Endodermal cell (in vitro differentiated cells): ENCODE measurements around the gene PIK3CA. TPM values are rescaled to one million over a fixed set of nuclear protein-coding genes. Genes with fewer than 3 reads are reported as not detected.

Experiments
- DNase-seq: peaks from one replicate; pipeline ENCODE4 v3.0.0-alpha.2; 2017
- H3K27ac ChIP-seq: 2 replicates; pipeline ENCODE4 v1.5.1; 2013; ENCODE audit warnings: mild to moderate bottlenecking, low read depth, low read length, moderate library complexity
- H3K27me3 ChIP-seq: 2 replicates; pipeline ENCODE4 v1.6.1; 2013; ENCODE audit warnings: mild to moderate bottlenecking, low read length, moderate library complexity; ENCODE audit not compliant: insufficient read depth, control insufficient read depth, poor library complexity, severe bottlenecking
- H3K36me3 ChIP-seq: 2 replicates; pipeline ENCODE4 v1.7.0; 2013; ENCODE audit warnings: mild to moderate bottlenecking, low read length, moderate library complexity; ENCODE audit not compliant: control insufficient read depth, insufficient read depth
- H3K4me1 ChIP-seq: one replicate; pipeline ENCODE4 v1.7.0; 2013; ENCODE audit warnings: low read length; ENCODE audit not compliant: control insufficient read depth, insufficient read depth
- H3K4me3 ChIP-seq: 2 replicates; pipeline ENCODE4 v1.5.1; 2013; ENCODE audit warnings: mild to moderate bottlenecking, low read length, moderate library complexity
- H3K9ac ChIP-seq: 2 replicates; pipeline ENCODE4 v1.6.1; 2013; ENCODE audit warnings: mild to moderate bottlenecking, low read length, moderate library complexity; ENCODE audit not compliant: poor library complexity, severe bottlenecking; ENCODE audit errors: extremely low read depth
- H3K9me3 ChIP-seq: 2 replicates; pipeline ENCODE4 v1.6.1; 2013; ENCODE audit warnings: mild to moderate bottlenecking, low read length, moderate library complexity; ENCODE audit not compliant: control insufficient read depth
- H3K27ac Mint-ChIP-seq: 2 replicates; pipeline ENCODE4 v1.8.0; 2020; ENCODE audit warnings: mixed read lengths
- H3K27me3 Mint-ChIP-seq: 2 replicates; pipeline ENCODE4 v1.8.0; 2021; ENCODE audit warnings: mild to moderate bottlenecking, mixed read lengths; ENCODE audit not compliant: insufficient read depth
- H3K36me3 Mint-ChIP-seq: 2 replicates; pipeline ENCODE4 v1.8.0; 2020; ENCODE audit warnings: low read depth, mixed read lengths
- H3K4me1 Mint-ChIP-seq: 2 replicates; pipeline ENCODE4 v1.8.0; 2020; ENCODE audit warnings: mixed read lengths
- H3K4me3 Mint-ChIP-seq: 2 replicates; pipeline ENCODE4 v1.8.0; 2020; ENCODE audit warnings: mild to moderate bottlenecking, moderate library complexity, mixed read lengths
- H3K9me3 Mint-ChIP-seq: 2 replicates; pipeline ENCODE4 v1.8.0; 2020; ENCODE audit warnings: mild to moderate bottlenecking, mixed read lengths
- CTCF ChIP-seq: fragments of 200-600 bp; sonication (generic); conservative IDR thresholded peaks from 2 replicates; pipeline ENCODE4 v1.5.0; 2021; ENCODE audit warnings: antibody characterized with exemption, mild to moderate bottlenecking
- WGBS, 2 experiments: methylation state at CpG; one replicate each; pipeline versions ENCODE4 v1.1.5 to v1.1.7; 2013; ENCODE audit warnings: missing lambda C conversion rate in 2 of 2, mixed read lengths in 1 of 2; ENCODE audit not compliant: insufficient coverage in 1 of 2, insufficient read length in 1 of 2; 5-methylcytosine and 5-hydroxymethylcytosine counted together
- total RNA-seq, 2 donors: library from RNA; stranded (reverse); fragmentation: NEBNext Ultra II Directional in 1 of 2; extraction: Animal tissue kit (Norgen Biotek cat#: 25700) in 1 of 2; gene quantifications; 2 replicates in 1 of 2; 3 replicates in 1 of 2; pipeline ENCODE4 v1.2.1, GENCODE V29; 2021

PIK3CA gene
- total RNA-seq, 2 donors from 2014 or later, result 21.1 to 22.2 TPM

GRCh38 chr3:179263134-179263533 is 115.0 kb downstream of the PIK3CA start:
- H3K27ac Mint-ChIP-seq, result no peak overlapping the region
- no peak overlapping the region for H3K4me3 ChIP-seq
- H3K27me3 Mint-ChIP-seq, result peaks cover 21% of the 10 kb centered on the region
- peaks cover under 1% of the 10 kb centered on the region for H3K4me1 Mint-ChIP-seq
- DNase-seq, result no peak
- H3K27ac ChIP-seq, result no peak overlapping the region
- no peak overlapping the region for H3K4me3 Mint-ChIP-seq
- H3K4me1 ChIP-seq, result no peaks in the 10 kb centered on the region
- no peak overlapping the region for H3K9ac ChIP-seq
- 94 to 100% methylated on average over 1 to 29 of the region's 29 CpGs for WGBS, 2 experiments
- peaks cover 8% of the 10 kb centered on the region for H3K9me3 ChIP-seq
- H3K36me3 Mint-ChIP-seq, result peaks cover 7% of the 10 kb centered on the region
- H3K36me3 ChIP-seq, result no peaks in the 10 kb centered on the region
- H3K27me3 ChIP-seq, result peaks cover 4% of the 10 kb centered on the region
- no peak for TF ChIP-seq CTCF
- H3K9me3 Mint-ChIP-seq, result peaks cover 26% of the 10 kb centered on the region

GRCh38 chr3:179264449-179264848 is 116.3 kb downstream of the PIK3CA start:
- no peak overlapping the region for H3K4me3 Mint-ChIP-seq
- H3K27me3 Mint-ChIP-seq, result peaks cover 16% of the 10 kb centered on the region
- H3K9me3 ChIP-seq, result peaks cover 8% of the 10 kb centered on the region
- peaks cover 6% of the 10 kb centered on the region for H3K4me1 Mint-ChIP-seq
- no peak for DNase-seq
- no peaks in the 10 kb centered on the region for H3K36me3 ChIP-seq
- TF ChIP-seq CTCF, result no peak
- H3K4me3 ChIP-seq, result no peak overlapping the region
- peaks cover 7% of the 10 kb centered on the region for H3K36me3 Mint-ChIP-seq
- H3K27me3 ChIP-seq, result peaks cover 4% of the 10 kb centered on the region
- WGBS, 2 experiments, result 96 to 100% methylated on average over 1 to 3 of the region's 4 CpGs
- no peaks in the 10 kb centered on the region for H3K4me1 ChIP-seq
- H3K9ac ChIP-seq, result no peak overlapping the region
- no peak overlapping the region for H3K27ac ChIP-seq
- H3K9me3 Mint-ChIP-seq, result peaks cover 18% of the 10 kb centered on the region
- H3K27ac Mint-ChIP-seq, result no peak overlapping the region

GRCh38 chr3:179265092-179265491 is 116.9 kb downstream of the PIK3CA start:
- Histone ChIP-seq H3K9me3 (peaks cover 6% of the 10 kb centered on the region), H3K27me3 (peaks cover 4% of the 10 kb centered on the region), H3K4me1 (no peaks in the 10 kb centered on the region), H3K9ac (no peak overlapping the region), H3K4me3 (no peak overlapping the region), H3K36me3 (no peaks in the 10 kb centered on the region), H3K27ac (no peak overlapping the region)
- Mint-ChIP-seq H3K4me1 (peaks cover 6% of the 10 kb centered on the region), H3K27ac (no peak overlapping the region), H3K27me3 (peaks cover 10% of the 10 kb centered on the region), H3K36me3 (peaks cover 7% of the 10 kb centered on the region), H3K9me3 (peaks cover 11% of the 10 kb centered on the region), H3K4me3 (no peak overlapping the region)
- no peak for TF ChIP-seq CTCF
- no peak for DNase-seq
- WGBS, 2 experiments, result 92 to 100% methylated on average over 1 of the region's 1 CpG
